HepG2 (cell line): ENCODE measurements around the gene CEBPE. TPM values are rescaled to one million over a fixed set of nuclear protein-coding genes. Genes with fewer than 3 reads are reported as not detected.

Experiments used
- ATF6 ChIP-seq: sonication (generic); formaldehyde crosslinking; conservative IDR thresholded peaks from 2 replicates; pipeline ENCODE4 v1.4.0; 2020; ENCODE audit warnings: missing genetic modification reagents
- CREM ChIP-seq, 2 experiments: sonication (generic) in 1 of 2; formaldehyde crosslinking in 1 of 2; IDR thresholded peaks; 2 replicates each; pipeline versions ENCODE4 v1.4.0 to v1.6.1; 2016 to 2020; ENCODE audit warnings: antibody characterized with exemption in 1 of 2, mild to moderate bottlenecking in 1 of 2, missing genetic modification reagents in 1 of 2
- EP300 ChIP-seq, 3 experiments: sonication (generic) in 1 of 3; formaldehyde crosslinking in 1 of 3; IDR thresholded peaks; 2 replicates each; pipeline versions ENCODE4 v1.5.1 to v1.6.1; 2011 to 2020; ENCODE audit warnings: low read depth in 2 of 3, low read length in 2 of 3, borderline replicate concordance in 1 of 3, improper control_type of control experiment in 1 of 3, mild to moderate bottlenecking in 1 of 3, missing genetic modification reagents in 1 of 3, moderate library complexity in 1 of 3
- GABPB1 ChIP-seq: IDR thresholded peaks from 2 replicates; pipeline ENCODE4 v1.6.1; 2016; ENCODE audit warnings: mild to moderate bottlenecking, missing genetic modification reagents, moderate library complexity, missing compliant biosample characterization
- HOXA7 ChIP-seq: sonication (generic); formaldehyde crosslinking; IDR thresholded peaks from 2 replicates; pipeline ENCODE4 v1.8.1; 2022; ENCODE audit warnings: mild to moderate bottlenecking, missing genetic modification reagents, moderate library complexity
- MIER3 ChIP-seq: IDR thresholded peaks from 2 replicates; pipeline ENCODE4 v1.6.1; 2016; ENCODE audit warnings: missing compliant biosample characterization, borderline replicate concordance
- MTF1 ChIP-seq: sonication (generic); formaldehyde crosslinking; IDR thresholded peaks from 2 replicates; pipeline ENCODE4 v1.5.0; 2020; ENCODE audit warnings: missing genetic modification reagents
- MYC ChIP-seq: sonication (generic); formaldehyde crosslinking; IDR thresholded peaks from 2 replicates; pipeline ENCODE4 v1.9.0; 2021; ENCODE audit warnings: missing genetic modification reagents, borderline replicate concordance
- NBN ChIP-seq: fragments of 450-650 bp; conservative IDR thresholded peaks from 2 replicates; pipeline ENCODE4 v1.6.1; 2017
- NFE2L2 ChIP-seq: fragments of 150-350 bp; IDR thresholded peaks from 2 replicates; pipeline ENCODE4 v1.6.1; 2014; ENCODE audit warnings: low read length
- RBM22 ChIP-seq: fragments of 200-400 bp; formaldehyde crosslinking; optimal IDR thresholded peaks from 2 replicates; pipeline ENCODE3; 2017; ENCODE audit warnings: mild to moderate bottlenecking, low read length, moderate library complexity
- TEAD2 ChIP-seq: sonication (generic); formaldehyde crosslinking; IDR thresholded peaks from 2 replicates; pipeline ENCODE4 v1.9.0; 2021; ENCODE audit warnings: missing genetic modification reagents
- U2AF1 ChIP-seq: fragments of 200-400 bp; formaldehyde crosslinking; optimal IDR thresholded peaks from 2 replicates; pipeline ENCODE3; 2017; ENCODE audit warnings: mild to moderate bottlenecking, low read depth, low read length
- ZNF142 ChIP-seq: sonication (generic); formaldehyde crosslinking; IDR thresholded peaks from 2 replicates; pipeline ENCODE4 v1.4.0; 2020; ENCODE audit warnings: missing genetic modification reagents
- ZNF207 ChIP-seq: fragments of 450-650 bp; IDR thresholded peaks from 2 replicates; pipeline ENCODE4 v1.6.1; 2016; ENCODE audit warnings: antibody characterized with exemption, borderline replicate concordance
- ZNF333 ChIP-seq: sonication (generic); formaldehyde crosslinking; IDR thresholded peaks from 2 replicates; pipeline ENCODE4 v1.4.0; 2020; ENCODE audit warnings: mild to moderate bottlenecking, missing genetic modification reagents, borderline replicate concordance
- ZNF441 ChIP-seq: sonication (generic); formaldehyde crosslinking; IDR thresholded peaks from 2 replicates; pipeline ENCODE4 v1.7.0; 2021; ENCODE audit warnings: missing genetic modification reagents, borderline replicate concordance
- ZNF468 ChIP-seq: sonication (generic); formaldehyde crosslinking; IDR thresholded peaks from 2 replicates; pipeline ENCODE4 v1.8.0; 2022; ENCODE audit warnings: mild to moderate bottlenecking, moderate library complexity, missing genetic modification reagents
- ZNF800 ChIP-seq: sonication (generic); formaldehyde crosslinking; IDR thresholded peaks from 2 replicates; pipeline ENCODE4 v1.4.0; 2020; ENCODE audit warnings: missing genetic modification reagents
- ZNF883 ChIP-seq: sonication (generic); formaldehyde crosslinking; IDR thresholded peaks from 2 replicates; pipeline ENCODE4 v1.5.1; 2020; ENCODE audit warnings: mild to moderate bottlenecking, missing genetic modification reagents; ENCODE audit errors: not compliant biosample characterization
- polyA plus RNA-seq, 8 experiments: library from polyadenylated mRNA; depleted of rRNA in 3 of 8; stranded (reverse) in 7 of 8; unstranded in 1 of 8; fragments of >200 nt; fragmentation: Illumina TruSeq in 4 of 8; extraction: Trizol in 4 of 8; gene quantifications; 2 replicates each; pipeline versions ENCODE4 v1.2.1 to v1.2.3, GENCODE V29; 2011 to 2016; ENCODE audit warnings: low read depth in 4 of 8, missing spikeins in 1 of 8, mixed read lengths in 1 of 8; ENCODE audit not compliant: insufficient read depth in 1 of 8
- total RNA-seq, 5 experiments: library from RNA; depleted of rRNA; stranded (reverse); fragments of >200 nt; fragmentation: Illumina TruSeq; extraction: Trizol; gene quantifications; 2 replicates each; pipeline ENCODE4 v1.2.3, GENCODE V29; 2016; ENCODE audit warnings: low read depth in 1 of 5

The CEBPE gene
- total and polyA plus RNA-seq, 2 of the 13 experiments (the other 11 are each of a cell fraction or from before 2014, with no cell fraction given) = 0.09 to 0.11 TPM

DNA sequence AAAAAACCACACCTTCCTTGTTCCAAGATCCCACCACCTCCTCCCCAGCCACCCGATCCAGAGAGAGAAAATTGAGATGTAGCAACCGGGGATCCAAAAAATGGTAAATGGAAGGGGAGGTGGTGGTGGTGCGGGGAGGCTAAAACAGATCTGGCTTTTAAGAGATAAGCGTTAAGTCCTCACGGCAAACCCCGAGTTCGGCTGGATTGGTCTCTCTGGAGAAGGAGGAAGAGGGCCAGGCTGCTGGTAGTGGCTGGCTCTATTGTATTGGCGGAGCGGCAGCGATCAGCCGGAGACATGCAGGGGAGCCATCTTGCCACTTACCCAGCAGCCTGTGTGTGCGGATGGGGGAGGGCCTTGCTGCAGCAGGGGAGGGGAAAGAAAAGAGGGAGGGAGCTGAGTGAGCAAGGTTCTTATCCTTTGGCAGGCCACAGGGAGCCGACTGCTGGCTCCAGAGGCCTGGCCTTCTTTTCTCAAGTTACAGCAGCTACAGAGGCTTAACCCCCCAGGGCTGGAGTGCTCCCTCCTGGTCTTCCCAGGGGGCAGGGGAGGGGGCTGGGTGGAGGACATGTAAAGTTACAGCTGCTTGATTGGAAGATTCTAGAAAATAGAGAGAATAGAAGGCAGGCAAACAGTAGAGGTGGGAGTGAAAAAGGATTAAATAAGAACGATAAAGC is 47.7 kb downstream of the CEBPE start (continued):
- TF ChIP-seq ATF6 (CRISPR knock-in tag) (no peak; the same call in 1 of the 2 replicates), U2AF1 (peak; percentile 38), MTF1 (no peak), ZNF800 (CRISPR knock-in tag) (no peak), NFE2L2 (no peak), GABPB1 (CRISPR knock-in tag) (peak; percentile 79), TEAD2 (CRISPR knock-in tag) (no peak), ZNF207 (no peak), NBN (no peak), ZNF883 (CRISPR knock-in tag) (peak; percentile 63), EP300 (IDR thresholded peaks at IDR 0.05; ENCODE audit: low read depth in 2 of 2, low read length in 2 of 2) (0 out of 4 replicates have a peak, but pooled peaks of 1 of the 2 experiments have one; percentile 11), EP300 (CRISPR knock-in tag; IDR thresholded peaks at IDR 0.05; ENCODE audit: borderline replicate concordance) (peak; percentile 26; the same call in 1 of the 2 replicates), ZNF333 (CRISPR knock-in tag) (peak; percentile 36; the same call in 1 of the 2 replicates), ZNF468 (CRISPR knock-in tag) (no peak), MYC (CRISPR knock-in tag) (peak; percentile 86; the same call in 1 of the 2 replicates), CREM (IDR thresholded peaks at IDR 0.05) (no peak), CREM (CRISPR knock-in tag; IDR thresholded peaks at IDR 0.05) (no peak), ZNF441 (CRISPR knock-in tag) (peak; percentile 90), MIER3 (CRISPR knock-in tag) (peak; percentile 51; the same call in 1 of the 2 replicates), HOXA7 (CRISPR knock-in tag) (no peak), ZNF142 (peak; percentile 79; the same call in 1 of the 2 replicates), RBM22 (peak; percentile 100)
